ENCODE data around the gene ARHGAP31.

DNA sequence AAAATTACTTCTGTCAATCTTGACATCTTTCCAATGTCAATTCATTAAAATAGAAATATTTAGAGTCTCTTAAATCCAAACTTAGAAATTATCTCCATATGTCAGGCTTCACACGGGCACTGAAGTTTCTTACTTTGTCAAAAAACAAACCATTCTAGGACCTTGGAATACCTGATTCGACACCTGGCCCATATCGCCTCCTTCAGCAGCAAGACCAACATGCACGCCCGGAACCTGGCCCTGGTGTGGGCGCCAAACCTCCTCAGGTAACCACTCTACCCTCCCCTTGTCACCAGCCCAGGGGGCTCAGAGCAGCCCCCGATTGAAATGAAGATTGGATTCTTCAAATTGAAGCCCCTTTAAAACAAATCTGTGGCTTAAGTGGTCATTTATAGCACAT lies 88.0 kb downstream of the ARHGAP31 start:
- TF ChIP-seq POLR2A (IDR thresholded peaks at IDR 0.05; ENCODE audit: low read depth, low read length), result no peak
- no peak for TF ChIP-seq POLR2AphosphoS5 (IDR thresholded peaks at IDR 0.05; ENCODE audit: low read depth, low read length)
- no peak for TF ChIP-seq PAX5 (IDR thresholded peaks at IDR 0.05; ENCODE audit: insufficient read depth, low read length, severe bottlenecking)
- no peak for TF ChIP-seq SPI1 (IDR thresholded peaks at IDR 0.05; ENCODE audit: low read depth, low read length)
- TF ChIP-seq TAF1 (IDR thresholded peaks at IDR 0.05; ENCODE audit: low read depth, low read length), result no peak

All from GM12891 (cell line).